Measurements from ENCODE around the gene ARID2. TPM values are rescaled to one million over a fixed set of nuclear protein-coding genes. Genes with fewer than 3 reads are reported as not detected.

ARID2 gene
- total RNA-seq, 1 experiment from 2014 or later: 21.9 TPM

- no peaks in the 10 kb centered on the region for H3K27me3 Mint-ChIP-seq (ENCODE audit: insufficient read depth, unreplicated experiment)
- H3K4me1 Mint-ChIP-seq (ENCODE audit: insufficient read depth, unreplicated experiment): peaks cover 5% of the 10 kb centered on the region
- H3K4me3 Mint-ChIP-seq (ENCODE audit: unreplicated experiment): no peak overlapping the region
- POLR2A ChIA-PET: interaction anchor here (0.6 to 1.4 kb wide), 3 partner anchors 10 to 24 kb away, joined by 3 to 4 read pairs (median 3); no protein-coding TSS in a partner anchor
- no peak overlapping the region for H3K27ac Mint-ChIP-seq (ENCODE audit: low read depth, unreplicated experiment)
- H3K9me3 Mint-ChIP-seq (ENCODE audit: unreplicated experiment): no peaks in the 10 kb centered on the region
- TF ChIP-seq CTCF (IDR thresholded peaks at IDR 0.05; ENCODE audit: unreplicated experiment): no peak
- no peaks in the 10 kb centered on the region for H3K36me3 Mint-ChIP-seq (ENCODE audit: insufficient read depth, unreplicated experiment)
- BruUV-seq (replicated peaks): no TSS peak
- CTCF ChIA-PET: interaction anchor here (1.4 to 2.5 kb wide), 2 partner anchors 19 to 160 kb away, joined by 6 to 11 read pairs; no protein-coding TSS in a partner anchor
- intact Hi-C loops (cut with micrococcal nuclease): no loop called here
- peak; percentile 24 for DNase-seq (ENCODE audit: unreplicated experiment)
Observed at GRCh38 chr12:45703942-45704341, 25.6 kb upstream of the ARID2 start.

GRCh38 chr12:45704968-45705367 is 24.5 kb upstream of the ARID2 start:
- Mint-ChIP-seq H3K27ac (ENCODE audit: low read depth, unreplicated experiment) (no peak overlapping the region), H3K36me3 (ENCODE audit: insufficient read depth, unreplicated experiment) (no peaks in the 10 kb centered on the region), H3K9me3 (ENCODE audit: unreplicated experiment) (no peaks in the 10 kb centered on the region), H3K27me3 (ENCODE audit: insufficient read depth, unreplicated experiment) (no peaks in the 10 kb centered on the region), H3K4me1 (ENCODE audit: insufficient read depth, unreplicated experiment) (peaks cover 5% of the 10 kb centered on the region), H3K4me3 (ENCODE audit: unreplicated experiment) (no peak overlapping the region)
- intact Hi-C loops (cut with micrococcal nuclease): no loop called here
- DNase-seq (ENCODE audit: unreplicated experiment): no peak
- ChIA-PET POLR2A (no interaction called here), CTCF (interaction anchor here (0.6 to 2.5 kb wide), 5 partner anchors 19 to 161 kb away, joined by 3 to 11 read pairs (median 3); no protein-coding TSS in a partner anchor)
- no TSS peak for BruUV-seq (replicated peaks)
- TF ChIP-seq CTCF (IDR thresholded peaks at IDR 0.05; ENCODE audit: unreplicated experiment): no peak

- no peak overlapping the region for H3K27ac Mint-ChIP-seq (ENCODE audit: low read depth, unreplicated experiment)
- ChIA-PET POLR2A (interaction anchor here (0.6 kb wide), 1 partner anchor 219 kb away, joined by 3 read pairs; no protein-coding TSS in a partner anchor), CTCF (interaction anchor here (0.7 to 2.5 kb wide), 4 partner anchors 19 to 162 kb away, joined by 3 to 11 read pairs (median 4); no protein-coding TSS in a partner anchor)
- H3K4me3 Mint-ChIP-seq (ENCODE audit: unreplicated experiment): no peak overlapping the region
- TF ChIP-seq CTCF (IDR thresholded peaks at IDR 0.05; ENCODE audit: unreplicated experiment): no peak
- intact Hi-C loops (cut with micrococcal nuclease): no loop called here
- BruUV-seq (replicated peaks): no TSS peak
- no peak for DNase-seq (ENCODE audit: unreplicated experiment)
- H3K27me3 Mint-ChIP-seq (ENCODE audit: insufficient read depth, unreplicated experiment): no peaks in the 10 kb centered on the region
- H3K36me3 Mint-ChIP-seq (ENCODE audit: insufficient read depth, unreplicated experiment): no peaks in the 10 kb centered on the region
- peaks cover 5% of the 10 kb centered on the region for H3K4me1 Mint-ChIP-seq (ENCODE audit: insufficient read depth, unreplicated experiment)
- no peaks in the 10 kb centered on the region for H3K9me3 Mint-ChIP-seq (ENCODE audit: unreplicated experiment)
Observed at GRCh38 chr12:45705404-45705803, 24.1 kb upstream of the ARID2 start.

GRCh38 chr12:45707241-45707857 is 22.2 kb upstream of the ARID2 start:
- Mint-ChIP-seq H3K36me3 (ENCODE audit: insufficient read depth, unreplicated experiment) (no peaks in the 10 kb centered on the region), H3K4me3 (ENCODE audit: unreplicated experiment) (no peak overlapping the region), H3K27ac (ENCODE audit: low read depth, unreplicated experiment) (no peak overlapping the region), H3K27me3 (ENCODE audit: insufficient read depth, unreplicated experiment) (no peaks in the 10 kb centered on the region), H3K4me1 (ENCODE audit: insufficient read depth, unreplicated experiment) (peaks cover 5% of the 10 kb centered on the region), H3K9me3 (ENCODE audit: unreplicated experiment) (no peaks in the 10 kb centered on the region)
- ChIA-PET CTCF (interaction anchor here (1.0 to 1.3 kb wide), 3 partner anchors 17 to 176 kb away, joined by 3 read pairs; no protein-coding TSS in a partner anchor), POLR2A (no interaction called here)
- no TSS peak for BruUV-seq (replicated peaks)
- TF ChIP-seq CTCF (IDR thresholded peaks at IDR 0.05; ENCODE audit: unreplicated experiment): no peak
- intact Hi-C loops (cut with micrococcal nuclease): no loop called here
- no peak for DNase-seq (ENCODE audit: unreplicated experiment)

Data from MCF 10A (cell line).